Heart left ventricle (tissue), 16 donors: ENCODE results near the gene NUP50. TPM values are rescaled to one million over a fixed set of nuclear protein-coding genes. Genes with fewer than 3 reads are reported as not detected.

ENCODE experiments used
- ATAC-seq, 4 donors: fragments of 200-7000 bp; cut with Tn5 transposase; one replicate each; pipeline ENCODE4 v1.9.1; 2020 to 2022; ENCODE audit warnings: moderate library complexity in 4 of 4, mild to moderate bottlenecking in 3 of 4, moderate number of reproducible peaks in 1 of 4
- DNase-seq, 5 donors: peaks; one replicate each; pipeline ENCODE4 v3.0.0-alpha.2; 2020
- H3K27ac ChIP-seq, 12 donors: fragments of 200-600 bp; sonication (generic) in 4 of 12; one replicate each; pipeline versions ENCODE4 v1.5.0 to v1.8.0; 2016 to 2022; ENCODE audit warnings: mild to moderate bottlenecking in 2 of 12
- H3K27me3 ChIP-seq, 9 donors: fragments of 200-600 bp; sonication (generic) in 2 of 9; one replicate each; pipeline versions ENCODE4 v1.5.1 to v1.8.0; 2016 to 2022; ENCODE audit warnings: mild to moderate bottlenecking in 3 of 9
- H3K36me3 ChIP-seq, 9 donors: fragments of 200-600 bp; sonication (generic) in 2 of 9; one replicate each; pipeline versions ENCODE4 v1.5.0 to v1.8.0; 2018 to 2022; ENCODE audit warnings: mild to moderate bottlenecking in 2 of 9
- H3K4me1 ChIP-seq, 12 donors: fragments of 200-600 bp; sonication (generic) in 4 of 12; one replicate each; pipeline versions ENCODE4 v1.5.0 to v1.8.0; 2016 to 2022; ENCODE audit warnings: mild to moderate bottlenecking in 3 of 12
- H3K4me3 ChIP-seq, 12 donors: fragments of 200-600 bp; sonication (generic) in 4 of 12; one replicate each; pipeline versions ENCODE4 v1.5.0 to v1.8.0; 2017 to 2022; ENCODE audit warnings: mild to moderate bottlenecking in 9 of 12, moderate library complexity in 4 of 12
- H3K9me3 ChIP-seq, 12 donors: fragments of 200-600 bp; sonication (generic) in 4 of 12; one replicate each; pipeline versions ENCODE4 v1.5.0 to v1.8.0; 2016 to 2022; ENCODE audit warnings: mild to moderate bottlenecking in 1 of 12
- POLR2A ChIP-seq, 2 donors: fragments of 450-650 bp; IDR thresholded peaks; one replicate each; pipeline ENCODE4 v1.6.1; 2017; ENCODE audit warnings: antibody characterized with exemption in 2 of 2, mild to moderate bottlenecking in 2 of 2, moderate library complexity in 2 of 2
- WGBS, 4 donors: extraction: QIAGEN DNeasy Blood & Tissue Kit in 2 of 4; methylation state at CpG; one replicate each; pipeline versions ENCODE4 v1.1.5 to v1.1.7; 2013 to 2018; 5-methylcytosine and 5-hydroxymethylcytosine counted together
- intact Hi-C, 10 donors: fragments of 100-400 bp; cut with DNase I; formaldehyde crosslinking; loops; one replicate each; pipeline versions ENCODE4 v1.11.1 to v1.14.2; 2022
- polyA plus RNA-seq, 2 donors: library from polyadenylated mRNA; stranded (reverse); fragments of 200-250 nt; gene quantifications; one replicate each; pipeline ENCODE4 v1.2.3, GENCODE V29; 2013
- total RNA-seq, 9 donors: library from RNA; depleted of rRNA in 2 of 9; stranded (reverse); fragments of >200 nt in 2 of 9; fragmentation: NEBNext Ultra II Directional in 3 of 9; extraction: Animal tissue kit (Norgen Biotek cat#: 25700) in 3 of 9; gene quantifications; one replicate each; pipeline versions ENCODE4 v1.1.0 to v1.2.4, GENCODE V29; 2016 to 2023
- TF ChIP-seq, protein P1 (sequence below), 12 donors: fragments of 200-600 bp; sonication (generic) in 4 of 12; IDR thresholded peaks; one replicate each; pipeline versions ENCODE4 v1.5.0 to v1.8.0; 2018 to 2022; ENCODE audit warnings: antibody characterized with exemption in 12 of 12, mild to moderate bottlenecking in 5 of 12
- donor health status: ischemic (EF 13 %, LVEDD 7.1; RV severe dilation, severe dysfunction).
- donor health status: healthy with polysubstance abuse.
- donor health status: DM: no; HTN: yes; CAD: no.
- donor health status: DM: no; HTN: no; CAD: no.
- donor health status: ischemic (EF 25% LVEDD 6.9; RV normal size, moderate dysfunction).
- donor health status: ischemic (EF 25% LVEDD 5.7; RV mildly dilated, moderate dysfunction).
- donor health status: healthy.
- donor health status: DM: yes; HTN: yes; CAD: no.
- donor health status: ischemic (EF 35%, LVEDD 5.7; RV mildly dilated, moderate dysfunction).
- donor health status: nonischemic (EF 11% LVEDD 7.7; RV severe dilation, severe dysfunction).
- donor health status: DM: yes; HTN: yes; CAD: no.
- donor health status: PGD.
- donor health status: ischemic (EF 29% LVEDD 5.4; RV normal size, mild dysfunction).
- donor health status: nonischemic (EF 23%, LVEDD 6.1; RV moderate dilation, normal function).

Gene NUP50
- total and polyA plus RNA-seq, 11 donors: 5.8 to 42.6 (median 14.1) TPM

GRCh38 chr22:45150139-45150538 lies 13.6 kb upstream of the NUP50 start:
- no peak for TF ChIP-seq POLR2A (IDR thresholded peaks at IDR 0.05)
- TF ChIP-seq, protein P1, sequence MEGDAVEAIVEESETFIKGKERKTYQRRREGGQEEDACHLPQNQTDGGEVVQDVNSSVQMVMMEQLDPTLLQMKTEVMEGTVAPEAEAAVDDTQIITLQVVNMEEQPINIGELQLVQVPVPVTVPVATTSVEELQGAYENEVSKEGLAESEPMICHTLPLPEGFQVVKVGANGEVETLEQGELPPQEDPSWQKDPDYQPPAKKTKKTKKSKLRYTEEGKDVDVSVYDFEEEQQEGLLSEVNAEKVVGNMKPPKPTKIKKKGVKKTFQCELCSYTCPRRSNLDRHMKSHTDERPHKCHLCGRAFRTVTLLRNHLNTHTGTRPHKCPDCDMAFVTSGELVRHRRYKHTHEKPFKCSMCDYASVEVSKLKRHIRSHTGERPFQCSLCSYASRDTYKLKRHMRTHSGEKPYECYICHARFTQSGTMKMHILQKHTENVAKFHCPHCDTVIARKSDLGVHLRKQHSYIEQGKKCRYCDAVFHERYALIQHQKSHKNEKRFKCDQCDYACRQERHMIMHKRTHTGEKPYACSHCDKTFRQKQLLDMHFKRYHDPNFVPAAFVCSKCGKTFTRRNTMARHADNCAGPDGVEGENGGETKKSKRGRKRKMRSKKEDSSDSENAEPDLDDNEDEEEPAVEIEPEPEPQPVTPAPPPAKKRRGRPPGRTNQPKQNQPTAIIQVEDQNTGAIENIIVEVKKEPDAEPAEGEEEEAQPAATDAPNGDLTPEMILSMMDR (IDR thresholded peaks at IDR 0.05): no peak
- Histone ChIP-seq H3K4me1 (no peaks in the 10 kb centered on the region), H3K27ac (no peak overlapping the region), H3K36me3 (peaks cover 0 to 26% (median 4%) of the 10 kb centered on the region in 9 donors), H3K27me3 (no peaks in the 10 kb centered on the region), H3K9me3 (no peaks in the 10 kb centered on the region), H3K4me3 (no peak overlapping the region)
- no peak for DNase-seq
- no peak for ATAC-seq
- 47 to 92% (median 78%) methylated on average over 2 of the region's 2 CpGs for WGBS, 4 donors
- intact Hi-C loops: no loop called here

DNA sequence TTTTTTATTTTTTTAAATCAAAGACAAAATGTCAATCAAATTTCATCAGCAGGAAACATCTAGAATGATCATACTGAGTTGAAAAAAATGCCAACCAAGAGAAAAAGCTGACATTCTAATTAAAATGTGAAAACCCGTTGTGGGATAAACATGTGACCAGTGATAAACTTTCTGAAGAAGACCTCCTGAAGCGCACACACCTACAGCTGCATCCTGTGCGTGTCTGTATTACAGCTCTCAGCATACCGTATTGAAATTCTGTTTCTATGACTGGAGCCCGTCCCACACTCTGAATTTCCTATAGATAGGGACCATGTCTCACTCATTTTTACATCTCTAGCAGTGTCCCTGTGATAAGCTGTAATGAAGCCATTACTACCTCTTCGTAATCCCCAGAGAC lies 12.2 kb upstream of the NUP50 start:
- no peak for DNase-seq
- Histone ChIP-seq H3K27me3 (no peaks in the 10 kb centered on the region), H3K9me3 (no peaks in the 10 kb centered on the region), H3K36me3 (peaks cover 0 to 39% (median 5%) of the 10 kb centered on the region in 9 donors), H3K27ac (no peak overlapping the region), H3K4me3 (no peak overlapping the region), H3K4me1 (no peaks in the 10 kb centered on the region)
- no peak for ATAC-seq
- TF ChIP-seq, protein P1 (IDR thresholded peaks at IDR 0.05): no peak
- no peak for TF ChIP-seq POLR2A (IDR thresholded peaks at IDR 0.05)
- WGBS, 4 donors: 82 to 93% (median 91%) methylated on average over 6 of the region's 6 CpGs
- intact Hi-C loops: no loop called here

GRCh38 chr22:45154383-45154782 lies 9.3 kb upstream of the NUP50 start:
- ATAC-seq: no peak

GRCh38 chr22:45155050-45155840 lies 8.5 kb upstream of the NUP50 start:
- WGBS, 4 donors: 83 to 87% (median 86%) methylated on average over 9 of the region's 9 CpGs
- H3K27ac ChIP-seq: no peak overlapping the region
- H3K4me3 ChIP-seq: no peak overlapping the region
- no peaks in the 10 kb centered on the region for H3K27me3 ChIP-seq
- H3K9me3 ChIP-seq: no peaks in the 10 kb centered on the region
- TF ChIP-seq POLR2A (IDR thresholded peaks at IDR 0.05): no peak
- TF ChIP-seq, protein P1 (IDR thresholded peaks at IDR 0.05): no peak
- H3K4me1 ChIP-seq: peaks cover 0 to 16% (median 7%) of the 10 kb centered on the region in 12 donors
- no peak for DNase-seq
- H3K36me3 ChIP-seq: peaks cover 0 to 51% (median 15%) of the 10 kb centered on the region in 9 donors
- ATAC-seq: no peak
- intact Hi-C loops: no loop called here

More at GRCh38 chr22:45154383-45154782, 9.3 kb upstream of the NUP50 start:
- H3K9me3 ChIP-seq: no peaks in the 10 kb centered on the region
- no peaks in the 10 kb centered on the region for H3K27me3 ChIP-seq
- H3K36me3 ChIP-seq: peaks cover 0 to 58% (median 15%) of the 10 kb centered on the region in 9 donors
- H3K4me1 ChIP-seq: peaks cover 0 to 7% (median 0%) of the 10 kb centered on the region in 12 donors
- intact Hi-C loops: no loop called here
- TF ChIP-seq, protein P1 (IDR thresholded peaks at IDR 0.05): no peak
- TF ChIP-seq POLR2A (IDR thresholded peaks at IDR 0.05): no peak
- H3K27ac ChIP-seq: no peak overlapping the region
- WGBS, 4 donors: 86 to 94% (median 92%) methylated on average over 3 of the region's 3 CpGs
- no peak for DNase-seq
- H3K4me3 ChIP-seq: no peak overlapping the region
